Activated CD8-positive, alpha-beta memory T cell treated with anti-CD3 and anti-CD28 coated beads, Interleukin-2, amount 50 U/mL, for 48 hours (primary cell): ENCODE data around the gene SIGLEC1.
A peak's percentile ranks its signal among the peaks of the same experiment; 100 is the strongest.

Experiments used
- DNase-seq: peaks from one replicate; pipeline ENCODE4 v3.0.0-alpha.2; 2020

SIGLEC1 gene

GRCh38 chr20:3697588-3698305, 14.7 kb downstream of the SIGLEC1 start:
- DNase-seq, result no peak

DNA sequence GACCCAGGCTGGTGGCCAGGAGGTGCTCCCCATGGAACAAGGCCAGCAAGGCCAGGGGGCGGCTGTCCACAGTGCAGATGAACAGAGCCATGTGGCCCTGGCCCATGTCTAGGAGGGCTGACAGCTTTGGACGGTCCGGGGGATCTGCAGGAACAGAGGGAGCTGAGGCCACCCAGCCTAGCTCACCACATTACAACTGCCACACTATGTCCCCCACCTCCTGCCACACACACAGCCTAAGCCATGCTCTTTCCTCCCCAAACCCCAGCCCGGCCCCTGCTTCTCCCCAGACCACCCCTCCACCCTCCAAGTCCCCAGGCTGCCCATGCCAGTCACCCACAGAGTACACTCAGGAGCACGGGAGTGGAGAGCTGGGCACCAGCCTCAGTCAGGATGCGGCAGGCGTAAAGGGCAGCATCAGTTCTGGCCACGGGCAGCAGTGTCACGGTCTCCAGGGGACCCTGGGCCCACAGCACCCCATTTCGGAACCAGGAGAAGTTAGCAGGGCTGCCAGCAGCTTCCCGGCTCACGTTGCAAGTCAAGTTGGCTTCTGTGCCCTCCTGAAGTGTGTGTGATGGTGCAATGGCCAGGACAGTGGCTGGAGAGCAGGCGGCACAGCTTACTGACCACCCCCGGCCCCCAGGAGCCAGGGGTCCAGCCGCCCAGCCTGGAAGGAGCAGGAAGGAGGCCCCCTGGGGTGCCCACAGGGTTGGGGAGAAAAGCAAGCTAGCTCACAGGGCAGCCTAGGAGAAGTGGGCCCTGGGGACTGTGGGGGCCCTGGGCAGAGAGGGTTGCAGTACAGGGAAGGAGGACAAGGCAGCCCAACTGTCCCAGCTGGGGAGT, 15.4 kb downstream of the SIGLEC1 start:
- no peak for DNase-seq

DNA sequence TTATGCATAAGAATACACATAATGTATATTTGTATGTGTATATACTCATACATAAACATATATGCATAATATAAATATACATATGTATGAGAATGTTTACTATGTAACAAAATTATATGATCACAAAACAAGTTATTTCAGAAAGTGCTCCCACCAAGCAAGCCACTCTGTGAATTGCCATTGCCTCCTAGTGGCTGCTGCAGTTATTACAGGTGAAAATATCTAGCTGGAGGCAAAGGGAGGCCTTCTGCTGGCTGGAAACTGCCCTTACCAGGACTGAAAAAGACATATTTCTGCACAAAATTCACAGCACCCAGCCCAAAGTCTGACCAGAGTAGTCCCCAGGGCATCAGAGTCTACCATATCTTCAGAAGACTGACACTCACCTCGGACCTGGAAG, 16.2 kb downstream of the SIGLEC1 start:
- DNase-seq, result no peak

GRCh38 chr20:3694864-3695263, 17.5 kb downstream of the SIGLEC1 start:
- peak; percentile 45 for DNase-seq

DNA sequence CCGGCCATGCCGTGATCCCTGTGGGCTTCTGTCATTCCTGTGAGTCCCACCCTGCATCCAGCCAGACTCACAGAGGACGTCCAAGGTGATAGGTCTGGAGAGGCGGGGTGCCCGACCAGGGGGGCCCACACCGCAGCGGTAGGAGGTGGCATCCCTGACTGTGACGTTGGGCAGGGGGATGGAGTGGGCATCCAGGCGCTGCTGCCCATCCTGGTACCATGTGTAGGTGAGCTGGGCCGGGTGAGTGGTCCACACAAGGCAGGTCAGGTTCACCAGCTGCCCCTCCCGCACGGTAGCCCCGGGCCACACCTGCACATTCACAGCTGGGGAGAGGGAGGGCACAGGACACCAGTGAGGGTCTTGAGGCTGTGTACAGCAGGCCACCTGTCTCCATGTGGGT, 19.0 kb downstream of the SIGLEC1 start:
- no peak for DNase-seq

DNA sequence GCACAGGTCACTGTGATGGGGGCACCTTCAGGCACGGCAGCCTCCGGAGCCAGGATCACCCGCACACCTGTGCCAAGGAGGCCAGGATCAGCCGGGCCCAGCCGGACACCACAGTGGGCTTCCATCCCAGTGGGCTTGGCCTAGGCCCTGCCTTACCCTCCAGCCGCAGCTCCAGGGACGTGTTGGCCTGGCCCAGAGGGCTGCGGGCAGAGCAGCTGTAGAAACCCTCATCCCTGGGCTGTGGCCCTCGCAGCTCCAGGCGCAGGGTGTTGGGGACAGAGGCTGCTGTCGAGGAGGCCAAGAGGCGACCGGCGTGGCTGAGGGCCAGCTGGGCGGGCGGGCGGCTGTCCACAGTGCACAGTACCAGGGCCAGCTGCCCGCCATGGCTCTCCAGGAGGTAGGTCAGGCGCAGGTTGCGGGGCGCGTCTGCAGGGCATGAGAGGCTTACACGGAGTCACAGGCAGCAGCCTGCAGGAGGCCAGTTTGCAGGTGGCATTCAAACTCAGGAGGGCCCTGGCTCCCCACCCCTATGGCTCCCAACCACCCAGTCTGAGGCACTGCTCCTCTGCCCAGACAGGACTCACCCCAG, 19.6 kb downstream of the SIGLEC1 start:
- no peak for DNase-seq

DNA sequence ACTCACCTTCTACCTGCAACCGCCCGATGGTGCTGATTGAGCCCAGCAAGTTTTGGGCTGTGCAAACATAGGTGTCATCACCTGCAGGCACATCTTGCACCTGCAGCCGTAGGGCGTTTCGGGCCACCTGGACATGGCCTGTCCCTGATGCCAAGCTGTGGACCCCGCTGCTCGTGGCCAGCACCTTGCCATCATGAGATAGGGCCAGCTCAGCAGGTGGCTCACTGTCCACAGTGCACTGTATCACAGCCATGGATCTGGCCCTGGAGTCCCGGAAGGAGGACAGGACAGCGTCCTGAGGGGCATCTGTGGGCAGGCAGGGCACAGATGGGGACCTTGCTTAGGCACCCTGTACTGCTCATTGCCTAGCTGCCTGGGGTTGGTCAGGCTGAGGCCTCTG, 20.5 kb downstream of the SIGLEC1 start:
- DNase-seq, result no peak

- DNase-seq, result no peak
Measured at GRCh38 chr20:3691306-3691705, 21.1 kb downstream of the SIGLEC1 start.

DNA sequence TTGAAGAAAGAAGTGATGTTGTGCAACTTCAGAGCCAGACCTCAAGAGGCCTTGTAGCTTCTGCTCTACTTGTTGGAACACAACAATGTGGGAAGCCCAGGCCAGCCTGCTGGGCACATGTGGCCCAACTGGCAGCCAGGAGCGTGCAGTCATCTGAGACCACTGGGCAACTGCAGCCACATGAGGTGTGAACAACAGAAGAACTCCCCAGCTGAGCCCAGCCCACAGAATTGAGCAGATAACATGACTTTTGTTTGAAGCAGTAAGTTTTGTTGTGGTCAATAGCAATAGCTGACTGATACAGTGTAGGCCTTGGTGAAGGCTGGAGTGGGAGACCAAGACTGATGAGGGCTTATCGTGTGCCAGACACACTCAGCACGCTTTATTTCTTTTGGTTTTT, 22.0 kb downstream of the SIGLEC1 start:
- DNase-seq, result no peak

DNA sequence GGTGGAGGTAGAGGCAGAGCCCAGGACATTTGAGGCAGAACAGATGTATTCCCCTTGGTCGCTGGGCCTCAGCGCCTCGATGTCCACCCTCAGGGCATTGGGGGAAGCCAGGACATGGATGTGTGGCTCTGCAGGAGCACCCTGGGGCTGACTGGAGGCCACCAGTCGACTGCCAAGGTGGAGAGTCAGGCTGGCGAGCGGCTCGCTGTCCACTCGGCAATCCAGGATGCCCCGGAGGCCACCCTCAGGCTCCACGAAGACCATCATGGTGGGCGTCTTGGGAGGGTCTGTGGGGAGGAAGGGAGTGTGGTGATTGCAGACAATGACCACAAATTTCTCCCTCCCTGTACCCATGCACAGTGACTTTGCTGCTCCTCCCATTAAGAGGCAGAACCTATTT, 22.4 kb downstream of the SIGLEC1 start:
- no peak for DNase-seq

- no peak for DNase-seq
Measured at GRCh38 chr20:3687655-3688054, 24.7 kb downstream of the SIGLEC1 start.

DNA sequence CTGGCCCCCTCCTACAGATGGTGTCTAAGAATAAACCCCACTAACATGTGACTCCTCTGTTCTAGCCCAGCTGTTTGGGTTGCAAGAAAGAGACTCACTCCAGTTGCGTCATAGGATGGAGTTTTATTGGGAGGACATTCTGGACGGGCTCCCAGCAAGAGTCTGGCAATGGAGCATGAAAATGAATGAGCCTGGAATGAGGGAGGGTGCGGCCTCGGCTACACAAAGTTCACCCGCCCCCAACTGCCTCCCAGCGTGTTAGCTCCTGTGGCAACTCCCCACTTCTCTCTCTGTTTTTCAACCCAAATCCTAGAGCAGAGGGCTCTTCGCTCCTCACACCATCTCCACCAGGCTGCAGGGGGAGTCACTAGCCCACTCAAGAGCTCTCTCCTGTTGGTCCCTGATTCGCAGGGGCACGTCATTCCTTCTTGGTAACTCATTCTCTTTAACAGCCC, 25.5 kb downstream of the SIGLEC1 start:
- no peak for DNase-seq

GRCh38 chr20:3686421-3686820, 26.0 kb downstream of the SIGLEC1 start:
- no peak for DNase-seq

DNA sequence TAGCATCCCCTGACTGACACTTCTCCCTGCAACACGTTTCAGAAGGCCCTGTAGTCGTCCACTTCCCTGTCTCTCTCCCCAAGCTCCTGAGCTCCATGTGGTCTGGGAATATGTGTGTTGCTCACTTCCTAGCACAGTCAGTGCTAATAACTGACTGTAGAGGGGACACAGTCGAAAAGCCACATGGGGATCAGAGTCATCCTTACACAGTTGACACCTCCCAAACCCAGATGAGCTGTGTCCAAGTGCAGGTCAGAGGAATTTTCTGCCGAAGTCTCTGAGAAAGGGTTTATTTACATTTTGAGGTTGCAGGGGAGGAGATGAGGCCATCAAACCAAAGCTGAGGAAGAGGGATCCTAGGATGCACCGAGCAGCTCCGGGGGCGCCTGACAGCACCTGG, 27.1 kb downstream of the SIGLEC1 start:
- DNase-seq, result no peak

GRCh38 chr20:3681931-3682781, 30.2 kb downstream of the SIGLEC1 start, which contains the start of gene ADAM33:
Gene ADAM33, minus strand, starts transcription at chr20:3682010. Its CDS starts 6 bp downstream, at chr20:3682004.
- DNase-seq, result no peak

DNA sequence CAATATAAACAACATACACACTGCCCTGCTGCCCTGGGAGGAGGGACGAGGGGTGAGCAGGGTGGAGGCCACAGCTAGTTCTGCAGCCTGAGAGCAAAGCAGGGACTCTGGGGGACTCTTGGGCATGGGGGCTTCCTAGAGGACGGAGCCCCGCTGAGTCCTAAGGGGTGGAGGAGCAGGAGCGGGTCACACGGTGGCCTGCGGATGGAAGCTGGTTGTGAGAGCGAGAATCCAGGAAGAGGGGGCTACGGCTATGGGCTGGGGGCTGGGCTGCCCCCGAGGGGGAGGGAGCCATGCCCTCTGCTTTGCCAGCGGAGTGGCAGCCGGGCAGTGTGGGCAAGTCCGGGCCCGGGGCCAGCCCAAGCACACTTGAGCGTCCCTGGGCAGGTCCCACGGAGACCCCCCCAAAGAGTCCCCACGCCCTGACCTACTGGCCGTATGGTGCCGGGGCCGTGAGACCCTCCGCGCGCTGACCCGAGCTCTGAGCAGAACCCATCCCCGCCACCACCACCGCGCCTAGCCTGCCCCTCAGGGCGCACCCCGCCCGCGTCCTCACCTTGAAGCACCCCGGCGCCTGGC, 31.0 kb downstream of the SIGLEC1 start:
- no peak for DNase-seq

- no peak for DNase-seq
Measured at GRCh38 chr20:3680701-3681351, 31.6 kb downstream of the SIGLEC1 start.

DNA sequence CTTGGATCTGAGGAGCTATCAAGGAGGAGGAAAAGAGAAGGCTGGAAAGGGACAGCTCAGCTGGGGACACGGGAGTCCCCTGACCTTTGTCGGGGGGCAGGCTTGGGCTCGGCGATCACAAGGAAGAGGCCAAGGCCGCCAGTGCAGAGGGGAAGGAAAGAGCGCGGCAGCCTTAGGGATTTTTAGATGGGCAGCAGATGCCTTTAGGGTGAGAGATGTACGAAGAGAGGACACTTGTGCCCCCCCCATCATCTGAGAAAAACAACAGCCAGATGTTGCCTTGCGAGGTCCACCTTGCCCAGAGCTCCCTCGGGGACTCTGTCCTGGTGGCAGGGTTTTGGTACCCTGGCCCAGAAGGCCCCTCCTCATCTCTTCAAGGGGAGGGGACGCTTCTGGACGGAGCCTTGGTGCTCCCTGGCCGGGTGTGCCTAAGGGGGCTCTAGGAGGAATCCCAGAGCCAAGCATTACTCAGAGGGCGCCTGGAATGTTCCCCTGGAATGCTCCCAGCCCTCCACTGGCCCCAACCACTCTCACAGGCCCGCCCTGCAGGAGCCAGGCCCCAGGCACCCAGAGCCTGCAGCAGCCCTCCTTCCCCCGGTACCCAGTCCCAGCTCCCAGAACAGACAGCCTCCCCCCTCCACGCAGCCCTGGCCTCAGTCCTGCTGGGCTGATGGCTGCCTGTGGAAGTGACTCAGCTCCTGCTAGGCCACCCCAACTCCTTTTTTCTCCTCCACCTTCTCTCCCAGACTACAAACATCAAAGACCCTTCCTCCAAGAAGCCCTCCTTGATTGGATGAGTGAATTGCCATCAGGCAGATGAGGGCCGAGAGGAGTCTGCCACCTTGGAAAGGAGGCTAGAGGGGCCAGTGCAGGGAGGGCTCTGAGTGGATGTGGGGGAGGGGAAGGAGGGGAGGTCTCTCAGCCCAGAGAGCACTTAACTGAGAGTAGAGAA, 32.4 kb downstream of the SIGLEC1 start:
- DNase-seq, result no peak

DNA sequence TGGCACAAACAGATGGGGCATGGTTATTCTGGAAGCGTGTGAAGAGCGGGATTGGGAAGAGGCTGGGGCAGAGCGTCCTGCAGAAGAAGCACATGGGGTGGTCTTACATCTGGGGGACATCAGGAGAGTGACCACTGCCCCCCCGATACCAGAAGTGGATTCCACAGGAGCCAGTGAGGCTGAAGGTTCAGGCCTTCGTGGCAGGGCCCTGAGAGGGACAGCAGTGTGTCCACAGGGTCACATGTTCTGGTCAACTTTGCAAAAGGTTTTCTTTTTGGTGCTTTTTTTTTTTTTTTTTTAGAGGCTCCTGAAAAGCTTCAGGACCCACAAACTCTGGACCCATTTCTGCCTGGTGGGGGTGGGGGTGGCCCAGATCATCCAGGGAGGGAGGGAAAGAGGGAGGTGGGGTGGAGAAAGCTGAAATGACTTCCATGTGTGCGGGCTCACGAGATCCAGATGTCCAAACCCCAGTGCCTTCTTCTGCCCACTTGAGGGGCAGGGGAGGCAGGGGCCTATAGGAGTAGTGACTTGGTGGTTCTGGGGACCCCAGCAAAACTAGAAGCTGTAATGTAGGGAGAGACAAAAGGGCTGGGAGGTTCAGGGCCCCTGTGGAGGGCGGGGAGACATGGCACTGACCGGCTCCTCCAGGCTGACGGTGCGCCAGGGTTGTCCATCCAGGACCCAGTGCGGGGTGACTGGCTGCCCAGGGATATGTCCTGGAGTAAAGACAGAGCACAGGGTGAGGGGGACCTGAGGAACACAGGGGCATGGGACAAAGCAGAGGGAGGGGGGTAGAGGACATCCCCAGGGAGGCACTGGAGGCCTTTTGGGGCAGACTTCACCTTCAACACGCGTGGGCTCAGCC, 33.3 kb downstream of the SIGLEC1 start:
- DNase-seq, result no peak

DNA sequence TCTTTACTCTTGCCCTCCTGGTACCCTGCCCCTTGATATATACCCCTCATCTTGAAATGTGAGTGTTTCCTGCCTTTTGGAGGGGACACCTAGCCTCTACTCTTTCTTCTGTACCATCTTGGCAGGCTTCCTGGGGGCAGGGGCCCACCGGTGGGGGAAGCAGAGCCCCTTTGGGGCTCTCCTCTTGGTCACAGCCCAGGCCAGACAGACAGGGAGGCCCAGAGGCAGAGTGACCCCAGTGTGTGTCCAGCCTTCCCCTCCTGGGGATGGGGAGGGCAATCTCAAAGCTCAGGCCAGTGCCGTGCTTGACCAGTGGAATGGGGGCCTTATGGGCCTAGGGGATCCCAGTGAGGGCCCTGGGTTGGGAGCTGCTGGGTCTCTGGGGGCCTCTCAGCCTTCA, 34.2 kb downstream of the SIGLEC1 start:
- no peak for DNase-seq
